ENCODE measurements around the gene SYTL2.
"Not testable (repeated sequence)": the region's sequence is repeated elsewhere in the genome, so short reads cannot be mapped to it uniquely, and the experiment has no call there.

Gene SYTL2, protein sequence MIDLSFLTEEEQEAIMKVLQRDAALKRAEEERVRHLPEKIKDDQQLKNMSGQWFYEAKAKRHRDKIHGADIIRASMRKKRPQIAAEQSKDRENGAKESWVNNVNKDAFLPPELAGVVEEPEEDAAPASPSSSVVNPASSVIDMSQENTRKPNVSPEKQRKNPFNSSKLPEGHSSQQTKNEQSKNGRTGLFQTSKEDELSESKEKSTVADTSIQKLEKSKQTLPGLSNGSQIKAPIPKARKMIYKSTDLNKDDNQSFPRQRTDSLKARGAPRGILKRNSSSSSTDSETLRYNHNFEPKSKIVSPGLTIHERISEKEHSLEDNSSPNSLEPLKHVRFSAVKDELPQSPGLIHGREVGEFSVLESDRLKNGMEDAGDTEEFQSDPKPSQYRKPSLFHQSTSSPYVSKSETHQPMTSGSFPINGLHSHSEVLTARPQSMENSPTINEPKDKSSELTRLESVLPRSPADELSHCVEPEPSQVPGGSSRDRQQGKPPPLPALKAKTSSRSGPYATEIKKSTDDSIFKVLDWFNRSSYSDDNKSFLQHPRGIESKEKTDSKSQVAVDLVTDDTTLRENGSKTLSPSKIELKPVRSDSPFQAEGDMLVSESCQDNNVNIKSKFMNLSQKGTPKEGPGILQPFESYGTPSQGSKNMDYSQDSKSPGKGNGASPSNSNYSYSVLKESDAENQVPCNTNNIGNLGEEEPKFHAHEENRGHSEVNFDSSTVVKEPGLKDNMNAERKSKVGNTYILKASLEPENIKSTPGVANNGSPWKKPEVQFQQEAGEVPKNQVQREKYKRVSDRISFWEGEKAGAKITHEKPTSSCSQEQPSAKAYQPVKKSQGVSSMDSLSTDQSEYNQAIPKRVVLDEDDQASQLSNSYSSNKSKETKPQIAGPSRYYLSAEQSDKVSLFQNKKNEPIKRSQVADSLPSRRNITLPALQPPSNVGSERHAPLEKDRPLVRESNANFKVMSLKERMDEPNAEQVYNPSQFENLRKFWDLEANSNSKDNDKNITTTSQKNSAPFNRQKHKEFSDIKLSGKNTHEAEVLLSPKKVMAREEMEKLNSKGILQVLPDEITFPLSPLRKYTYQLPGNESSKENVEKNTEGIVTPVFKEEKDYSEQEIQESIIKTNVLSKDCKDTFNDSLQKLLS (N-terminal part only)

DNA sequence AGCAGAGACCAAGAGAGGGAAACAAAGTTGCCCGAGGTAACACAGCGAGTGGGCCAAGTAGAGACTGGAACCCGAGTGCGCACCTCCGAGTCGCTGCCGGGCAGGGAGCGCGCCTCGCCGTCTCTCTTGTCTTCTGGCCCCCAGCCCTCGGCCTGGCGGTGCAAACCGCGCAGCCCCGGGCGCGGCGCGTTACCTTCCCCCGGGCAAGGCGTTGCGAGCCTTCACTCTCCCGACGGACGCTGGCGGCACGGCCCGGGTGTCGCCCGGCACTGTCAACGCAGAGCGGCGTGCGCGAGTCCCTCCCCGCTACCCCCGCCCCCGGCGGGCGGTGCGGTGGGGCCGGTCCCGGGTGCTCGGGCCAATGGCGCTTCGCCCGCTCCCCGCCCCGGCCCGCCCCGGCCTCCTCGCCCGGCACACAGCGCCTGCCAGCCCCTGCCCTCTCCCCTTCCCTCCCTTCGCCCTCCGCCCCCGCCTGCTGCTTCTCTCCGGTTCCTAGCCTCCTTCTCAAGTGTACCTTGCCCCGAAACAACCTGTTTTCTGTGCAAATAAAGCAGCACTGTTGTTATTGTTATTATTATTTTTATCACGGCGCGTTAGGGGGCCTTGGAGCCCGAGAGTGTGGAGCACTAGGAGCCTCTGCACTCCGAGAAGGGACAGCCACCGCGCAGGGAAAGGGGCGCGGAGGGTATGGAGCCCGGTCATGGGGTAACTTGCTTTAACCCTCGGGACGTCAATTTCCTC, at the start of gene SYTL2:
Gene SYTL2 (minus strand): TSS at position 271 of the 741 bp plus-strand sequence. CDS start 53,416 bp downstream, outside the sequence.
- peak within 1 kb of the TSS; percentile 75 to 76 for H3K27ac ChIP-seq (ENCODE audit: low read depth in 2 of 2, low read length in 2 of 2)
- no peaks in the 10 kb centered on the region for H3K9me3 ChIP-seq (ENCODE audit: control insufficient read depth in 2 of 2, low read length in 2 of 2)

DNA sequence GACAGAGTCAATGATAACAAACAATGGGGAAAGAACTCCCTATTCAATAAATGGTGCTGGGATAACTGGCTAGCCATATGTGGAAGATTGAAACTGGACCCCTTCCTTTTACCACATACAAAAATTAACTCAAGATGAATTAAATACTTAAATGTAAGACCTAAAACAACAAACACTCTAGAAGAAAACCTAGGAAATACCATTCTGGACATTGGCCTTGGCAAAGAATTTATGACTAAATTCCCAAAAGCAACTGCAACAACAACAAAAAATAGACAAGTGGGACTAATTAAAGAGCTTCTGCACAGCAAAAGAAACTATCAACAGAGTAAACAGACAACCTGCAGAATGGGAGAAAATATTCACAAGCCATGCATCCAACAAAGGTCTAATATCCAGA, 48.6 kb upstream of the SYTL2 start:
- not testable (repeated sequence) for H3K9me3 ChIP-seq (ENCODE audit: control insufficient read depth in 2 of 2, low read length in 2 of 2); H3K27me3 ChIP-seq (ENCODE audit: control insufficient read depth in 2 of 2, insufficient read depth in 2 of 2, low read length in 2 of 2); H3K9ac ChIP-seq (ENCODE audit: low read depth in 1 of 2, low read length in 2 of 2); H3K4me3 ChIP-seq (ENCODE audit: low read length in 2 of 2); H3K27ac ChIP-seq (ENCODE audit: low read depth in 2 of 2, low read length in 2 of 2); H3K4me1 ChIP-seq (ENCODE audit: control insufficient read depth in 2 of 2, insufficient read depth in 2 of 2, low read length in 2 of 2); H3K36me3 ChIP-seq (ENCODE audit: control insufficient read depth in 2 of 2, insufficient read depth in 2 of 2, low read length in 2 of 2)

More for the DNA sequence above, at the start of gene SYTL2:
- Histone ChIP-seq H3K4me1 (ENCODE audit: control insufficient read depth in 2 of 2, insufficient read depth in 2 of 2, low read length in 2 of 2) (peaks cover 35 to 55% of the 10 kb centered on the region in 2 donors), H3K9ac (ENCODE audit: low read depth in 1 of 2, low read length in 2 of 2) (peak within 1 kb of the TSS; percentile 52 to 89), H3K4me3 (ENCODE audit: low read length in 2 of 2) (peak within 1 kb of the TSS; percentile 77 to 85), H3K36me3 (ENCODE audit: control insufficient read depth in 2 of 2, insufficient read depth in 2 of 2, low read length in 2 of 2) (no peaks in the 10 kb centered on the region), H3K27me3 (ENCODE audit: control insufficient read depth in 2 of 2, insufficient read depth in 2 of 2, low read length in 2 of 2) (no peaks in the 10 kb centered on the region)

DNA sequence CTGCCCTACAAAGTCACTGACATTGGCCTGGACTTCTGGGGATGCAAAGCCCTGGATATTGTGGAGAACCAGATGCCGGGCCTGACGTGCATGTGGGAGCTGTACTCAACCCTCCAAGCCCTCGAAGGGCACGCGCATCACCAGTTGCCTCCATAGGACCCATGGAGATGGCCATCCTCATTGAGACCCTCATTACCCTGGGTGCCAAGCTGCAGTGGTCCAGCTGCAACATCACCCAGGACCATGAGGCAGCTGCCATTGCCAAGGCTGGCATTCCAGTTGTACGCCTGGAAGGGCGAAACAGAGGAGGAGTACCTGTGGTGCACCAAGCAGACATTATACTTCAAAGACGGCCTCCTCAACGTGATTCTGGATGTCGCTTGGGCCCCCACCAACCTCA, 46.2 kb upstream of the SYTL2 start:
- H3K27ac ChIP-seq (ENCODE audit: low read depth in 2 of 2, low read length in 2 of 2): no peak overlapping the region
- no peak overlapping the region for H3K4me3 ChIP-seq (ENCODE audit: low read length in 2 of 2)
- no peak overlapping the region for H3K9ac ChIP-seq (ENCODE audit: low read depth in 1 of 2, low read length in 2 of 2)
- H3K4me1 ChIP-seq (ENCODE audit: control insufficient read depth in 2 of 2, insufficient read depth in 2 of 2, low read length in 2 of 2): peaks cover 3 to 4% of the 10 kb centered on the region in 2 donors
- no peaks in the 10 kb centered on the region for H3K9me3 ChIP-seq (ENCODE audit: control insufficient read depth in 2 of 2, low read length in 2 of 2)
- no peaks in the 10 kb centered on the region for H3K27me3 ChIP-seq (ENCODE audit: control insufficient read depth in 2 of 2, insufficient read depth in 2 of 2, low read length in 2 of 2)
- H3K36me3 ChIP-seq (ENCODE audit: control insufficient read depth in 2 of 2, insufficient read depth in 2 of 2, low read length in 2 of 2): no peaks in the 10 kb centered on the region

DNA sequence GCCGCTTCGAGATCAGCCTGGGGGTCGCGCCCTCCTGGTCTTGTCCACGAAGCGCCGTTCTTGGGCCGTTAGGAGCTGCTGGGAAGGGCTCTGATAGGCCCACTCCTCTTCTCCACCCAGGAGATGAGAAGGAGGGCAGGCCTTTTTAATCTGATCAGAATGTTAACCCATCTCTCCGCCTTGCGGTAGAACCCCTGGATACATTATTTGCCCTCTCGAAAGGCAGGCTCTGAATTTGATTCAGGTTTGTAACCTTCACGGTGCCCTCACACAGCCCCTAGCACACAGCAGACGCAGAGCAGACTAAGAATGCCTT, 44.4 kb upstream of the SYTL2 start, which contains the start of gene CCDC83:
Gene CCDC83 (plus strand): TSS at position 43 of the 316 bp plus-strand sequence. CDS start 9,741 bp downstream, outside the sequence.
- Histone ChIP-seq H3K36me3 (ENCODE audit: control insufficient read depth in 2 of 2, insufficient read depth in 2 of 2, low read length in 2 of 2) (no peaks in the 10 kb centered on the region), H3K27ac (ENCODE audit: low read depth in 2 of 2, low read length in 2 of 2) (peak within 1 kb of the TSS; percentile 77 to 87), H3K4me3 (ENCODE audit: low read length in 2 of 2) (peak within 1 kb of the TSS; percentile 90 to 94), H3K9ac (ENCODE audit: low read depth in 1 of 2, low read length in 2 of 2) (peak within 1 kb of the TSS; percentile 91 to 92), H3K4me1 (ENCODE audit: control insufficient read depth in 2 of 2, insufficient read depth in 2 of 2, low read length in 2 of 2) (peaks cover 3 to 4% of the 10 kb centered on the region in 2 donors), H3K9me3 (ENCODE audit: control insufficient read depth in 2 of 2, low read length in 2 of 2) (no peaks in the 10 kb centered on the region), H3K27me3 (ENCODE audit: control insufficient read depth in 2 of 2, insufficient read depth in 2 of 2, low read length in 2 of 2) (no peaks in the 10 kb centered on the region)

DNA sequence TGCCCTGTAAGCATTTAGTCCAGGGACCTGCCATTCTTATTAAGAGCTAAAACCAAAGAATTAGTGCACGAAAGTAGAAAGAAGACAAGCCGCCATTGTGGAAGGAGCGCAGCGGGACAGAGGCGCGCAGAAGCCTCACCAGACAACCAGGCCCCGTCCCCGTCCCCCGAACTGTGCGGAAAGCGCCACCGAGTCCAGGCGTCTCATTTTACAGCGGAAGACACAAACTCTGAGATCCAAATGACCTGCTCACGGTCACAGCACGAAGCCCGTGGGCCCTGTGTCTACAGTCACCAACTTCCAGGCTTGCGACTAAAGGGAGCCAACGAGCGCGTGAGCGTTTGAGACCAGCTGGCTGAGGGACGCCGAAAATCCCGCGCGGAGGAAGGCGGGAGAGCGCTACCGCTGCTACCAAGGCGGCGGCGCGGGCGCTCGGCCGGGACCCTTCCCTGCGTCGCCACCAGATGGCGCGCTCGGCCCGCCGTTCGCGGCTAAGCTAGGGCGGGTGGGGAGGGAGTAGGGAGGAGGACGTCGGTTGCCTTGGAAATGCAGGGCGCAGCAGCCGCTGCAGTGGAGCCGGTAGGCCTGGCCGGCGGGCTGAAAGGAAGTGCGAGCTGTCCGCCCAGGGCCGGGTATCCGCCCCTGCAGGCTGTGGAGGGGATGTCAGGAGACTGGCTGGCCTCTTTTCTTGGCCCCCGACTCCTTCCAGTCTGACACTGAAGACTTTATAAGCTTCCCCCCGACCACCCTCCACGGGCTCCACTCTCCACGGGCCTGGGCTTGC, 43.8 kb upstream of the SYTL2 start:
- Histone ChIP-seq H3K27me3 (ENCODE audit: control insufficient read depth in 2 of 2, insufficient read depth in 2 of 2, low read length in 2 of 2) (no peaks in the 10 kb centered on the region), H3K27ac (ENCODE audit: low read depth in 2 of 2, low read length in 2 of 2) (peak overlapping the region; percentile 77 to 87), H3K9me3 (ENCODE audit: control insufficient read depth in 2 of 2, low read length in 2 of 2) (no peaks in the 10 kb centered on the region), H3K4me3 (ENCODE audit: low read length in 2 of 2) (peak overlapping the region; percentile 90 to 94), H3K36me3 (ENCODE audit: control insufficient read depth in 2 of 2, insufficient read depth in 2 of 2, low read length in 2 of 2) (no peaks in the 10 kb centered on the region), H3K4me1 (ENCODE audit: control insufficient read depth in 2 of 2, insufficient read depth in 2 of 2, low read length in 2 of 2) (peaks cover 3 to 4% of the 10 kb centered on the region in 2 donors), H3K9ac (ENCODE audit: low read depth in 1 of 2, low read length in 2 of 2) (peak overlapping the region; percentile 91 to 92)

DNA sequence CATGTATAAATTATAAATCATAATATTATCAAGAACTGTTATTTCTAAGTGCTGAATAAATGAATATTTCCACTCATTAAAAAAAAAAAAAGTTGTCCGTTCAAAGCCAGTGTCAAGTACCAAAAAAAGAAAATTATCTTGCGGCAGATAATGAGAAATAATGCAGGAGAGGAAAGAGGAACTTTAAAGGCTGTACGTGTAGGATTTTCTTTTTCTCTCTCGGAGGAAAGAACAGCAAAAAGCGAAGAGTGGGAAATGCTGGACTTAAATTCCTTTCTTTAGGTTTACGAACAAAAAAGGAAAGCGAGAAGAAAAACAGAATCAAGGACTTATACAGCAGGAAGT, 43.2 kb upstream of the SYTL2 start:
- peak overlapping the region; percentile 91 to 92 for H3K9ac ChIP-seq (ENCODE audit: low read depth in 1 of 2, low read length in 2 of 2)
- H3K9me3 ChIP-seq (ENCODE audit: control insufficient read depth in 2 of 2, low read length in 2 of 2): no peaks in the 10 kb centered on the region
- no peaks in the 10 kb centered on the region for H3K27me3 ChIP-seq (ENCODE audit: control insufficient read depth in 2 of 2, insufficient read depth in 2 of 2, low read length in 2 of 2)
- peak overlapping the region; percentile 77 to 87 for H3K27ac ChIP-seq (ENCODE audit: low read depth in 2 of 2, low read length in 2 of 2)
- H3K36me3 ChIP-seq (ENCODE audit: control insufficient read depth in 2 of 2, insufficient read depth in 2 of 2, low read length in 2 of 2): no peaks in the 10 kb centered on the region
- H3K4me3 ChIP-seq (ENCODE audit: low read length in 2 of 2): peak overlapping the region; percentile 90 to 94
- H3K4me1 ChIP-seq (ENCODE audit: control insufficient read depth in 2 of 2, insufficient read depth in 2 of 2, low read length in 2 of 2): peaks cover 3 to 4% of the 10 kb centered on the region in 2 donors

DNA sequence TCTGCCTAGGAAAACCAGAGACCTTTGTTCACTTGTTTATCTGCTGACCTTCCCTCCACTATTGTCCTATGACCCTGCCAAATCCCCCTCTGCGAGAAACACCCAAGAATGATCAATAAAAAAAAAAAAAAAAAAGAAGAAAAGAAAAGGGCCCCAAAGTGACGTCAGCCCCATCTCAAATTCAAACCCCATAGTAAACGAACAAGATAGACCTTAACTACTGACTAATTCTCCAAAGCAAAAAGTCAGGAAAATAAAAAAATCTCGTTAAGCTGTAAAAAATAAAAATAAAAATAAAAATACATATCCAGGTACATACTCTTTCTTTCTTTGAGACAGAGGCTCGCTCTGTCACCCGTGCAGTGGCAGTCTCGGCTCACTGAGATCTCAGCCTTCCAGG, 42.6 kb upstream of the SYTL2 start:
- not testable (repeated sequence) for H3K27me3 ChIP-seq (ENCODE audit: control insufficient read depth in 2 of 2, insufficient read depth in 2 of 2, low read length in 2 of 2); H3K36me3 ChIP-seq (ENCODE audit: control insufficient read depth in 2 of 2, insufficient read depth in 2 of 2, low read length in 2 of 2); H3K9ac ChIP-seq (ENCODE audit: low read depth in 1 of 2, low read length in 2 of 2); H3K4me3 ChIP-seq (ENCODE audit: low read length in 2 of 2); H3K9me3 ChIP-seq (ENCODE audit: control insufficient read depth in 2 of 2, low read length in 2 of 2); H3K27ac ChIP-seq (ENCODE audit: low read depth in 2 of 2, low read length in 2 of 2); H3K4me1 ChIP-seq (ENCODE audit: control insufficient read depth in 2 of 2, insufficient read depth in 2 of 2, low read length in 2 of 2)

DNA sequence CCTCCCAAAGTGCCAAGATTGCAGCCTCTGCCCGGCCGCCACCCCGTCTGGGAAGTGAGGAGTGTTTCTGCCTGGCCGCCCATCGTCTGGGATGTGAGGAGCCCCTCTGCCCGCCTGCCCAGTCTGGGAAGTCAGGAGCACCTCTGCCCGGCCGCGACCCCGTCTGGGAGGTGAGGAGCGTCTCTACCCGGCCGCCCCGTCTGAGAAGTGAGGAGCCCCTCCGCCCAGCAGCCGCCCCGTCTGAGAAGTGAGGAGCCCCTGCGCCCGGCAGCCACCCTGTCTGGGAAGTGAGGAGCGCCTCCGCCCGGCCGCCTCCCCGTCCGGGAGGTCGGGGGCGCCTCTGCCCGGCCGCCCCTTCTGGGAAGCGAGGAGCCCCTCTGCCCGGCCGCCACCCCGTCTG, 41.8 kb upstream of the SYTL2 start:
- not testable (repeated sequence) for H3K27me3 ChIP-seq (ENCODE audit: control insufficient read depth in 2 of 2, insufficient read depth in 2 of 2, low read length in 2 of 2); H3K9me3 ChIP-seq (ENCODE audit: control insufficient read depth in 2 of 2, low read length in 2 of 2); H3K4me3 ChIP-seq (ENCODE audit: low read length in 2 of 2); H3K27ac ChIP-seq (ENCODE audit: low read depth in 2 of 2, low read length in 2 of 2); H3K36me3 ChIP-seq (ENCODE audit: control insufficient read depth in 2 of 2, insufficient read depth in 2 of 2, low read length in 2 of 2); H3K9ac ChIP-seq (ENCODE audit: low read depth in 1 of 2, low read length in 2 of 2); H3K4me1 ChIP-seq (ENCODE audit: control insufficient read depth in 2 of 2, insufficient read depth in 2 of 2, low read length in 2 of 2)

DNA sequence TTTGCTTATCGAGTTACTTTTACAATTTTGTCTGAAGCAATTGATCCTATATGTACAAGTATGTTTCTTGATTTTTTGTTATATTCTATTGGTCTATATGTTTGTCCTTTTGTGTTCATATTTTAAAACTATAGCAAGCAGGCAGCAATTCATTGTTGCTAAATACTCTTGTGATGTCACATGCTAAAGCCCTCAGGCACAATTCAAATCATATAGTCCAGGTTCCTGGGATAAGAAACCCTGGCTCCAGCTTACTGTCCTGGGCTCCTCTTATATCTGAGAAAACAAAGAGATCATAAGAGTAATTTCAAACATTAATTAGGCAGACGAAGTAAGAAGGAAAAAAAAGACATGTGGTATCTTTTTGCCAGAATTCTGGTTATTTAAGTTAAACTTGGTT, 37.6 kb upstream of the SYTL2 start:
- no peak overlapping the region for H3K9ac ChIP-seq (ENCODE audit: low read depth in 1 of 2, low read length in 2 of 2)
- H3K4me1 ChIP-seq (ENCODE audit: control insufficient read depth in 2 of 2, insufficient read depth in 2 of 2, low read length in 2 of 2): no peaks in the 10 kb centered on the region
- H3K36me3 ChIP-seq (ENCODE audit: control insufficient read depth in 2 of 2, insufficient read depth in 2 of 2, low read length in 2 of 2): no peaks in the 10 kb centered on the region

More for the DNA sequence above, 37.6 kb upstream of the SYTL2 start:
- Histone ChIP-seq H3K27me3 (ENCODE audit: control insufficient read depth in 2 of 2, insufficient read depth in 2 of 2, low read length in 2 of 2) (no peaks in the 10 kb centered on the region), H3K9me3 (ENCODE audit: control insufficient read depth in 2 of 2, low read length in 2 of 2) (no peaks in the 10 kb centered on the region), H3K27ac (ENCODE audit: low read depth in 2 of 2, low read length in 2 of 2) (no peak overlapping the region), H3K4me3 (ENCODE audit: low read length in 2 of 2) (no peak overlapping the region)

Measured in mucosa of rectum (tissue), 2 donors.